Tibial nerve (tissue), 4 donors: ENCODE measurements around the gene PTGES2. TPM values are rescaled to one million over a fixed set of nuclear protein-coding genes. Genes with fewer than 3 reads are reported as not detected.

Experiments used
- DNase-seq, 2 donors: peaks; one replicate each; pipeline ENCODE4 v3.0.0-alpha.2; 2019; ENCODE audit warnings: low spot score in 2 of 2
- H3K27ac ChIP-seq, 4 donors: fragments of 200-600 bp; sonication (generic) in 3 of 4; one replicate each; pipeline ENCODE4 v1.5.1; 2017 to 2019; ENCODE audit warnings: mild to moderate bottlenecking in 1 of 4
- H3K27me3 ChIP-seq, 2 donors: fragments of 200-600 bp; sonication (generic) in 1 of 2; one replicate each; pipeline versions ENCODE4 v1.5.1 to v1.6.0; 2017 to 2019
- H3K36me3 ChIP-seq, 3 donors: fragments of 200-600 bp; sonication (generic); one replicate each; pipeline ENCODE4 v1.5.1; 2018 to 2019
- H3K4me1 ChIP-seq, 4 donors: fragments of 200-600 bp; sonication (generic) in 3 of 4; one replicate each; pipeline ENCODE4 v1.5.1; 2017 to 2019
- H3K4me3 ChIP-seq, 4 donors: fragments of 200-600 bp; sonication (generic) in 3 of 4; one replicate each; pipeline ENCODE4 v1.5.1; 2017 to 2019; ENCODE audit warnings: mild to moderate bottlenecking in 1 of 4, moderate library complexity in 1 of 4
- H3K9me3 ChIP-seq, 4 donors: fragments of 200-600 bp; sonication (generic) in 3 of 4; one replicate each; pipeline ENCODE4 v1.5.1; 2017 to 2019
- EP300 ChIP-seq, 2 donors: sonication (generic); formaldehyde crosslinking; IDR thresholded peaks; one replicate each; pipeline ENCODE4 v1.6.1; 2017; ENCODE audit warnings: antibody characterized with exemption in 2 of 2, mild to moderate bottlenecking in 1 of 2
- POLR2A ChIP-seq, 2 donors: fragments of 450-650 bp; IDR thresholded peaks; one replicate each; pipeline ENCODE4 v1.6.1; 2017; ENCODE audit warnings: antibody characterized with exemption in 2 of 2, mild to moderate bottlenecking in 2 of 2, moderate library complexity in 2 of 2
- WGBS, 2 donors: methylation state at CpG; one replicate each; pipeline ENCODE4 v1.1.5; 2018; 5-methylcytosine and 5-hydroxymethylcytosine counted together
- total RNA-seq, 4 donors: library from RNA; depleted of rRNA; stranded (reverse); fragments of >200 nt; gene quantifications; one replicate each; pipeline ENCODE4 v1.1.0, GENCODE V29; 2016
- TF ChIP-seq, protein P1 (sequence below), 5 experiments: fragments of 200-600 bp in 3 of 5; fragments of 450-650 bp in 2 of 5; sonication (generic) in 3 of 5; IDR thresholded peaks; one replicate each; pipeline ENCODE4 v1.5.1; 2016 to 2019; ENCODE audit warnings: antibody characterized with exemption in 5 of 5, mild to moderate bottlenecking in 3 of 5, moderate library complexity in 2 of 5

The PTGES2 gene
- total RNA-seq, 4 donors from 2014 or later: 68.9 to 180 (median 74.7) TPM

- Histone ChIP-seq H3K27me3 (no peaks in the 10 kb centered on the region), H3K9me3 (no peaks in the 10 kb centered on the region), H3K27ac (peak overlapping the region in 2 of 4 donors; percentile 41 to 55), H3K4me3 (no peak overlapping the region), H3K4me1 (peaks cover 0 to 57% (median 23%) of the 10 kb centered on the region in 4 donors), H3K36me3 (peaks cover 0 to 79% (median 36%) of the 10 kb centered on the region in 3 donors)
- TF ChIP-seq POLR2A (IDR thresholded peaks at IDR 0.05): no peak
- TF ChIP-seq, protein P1, sequence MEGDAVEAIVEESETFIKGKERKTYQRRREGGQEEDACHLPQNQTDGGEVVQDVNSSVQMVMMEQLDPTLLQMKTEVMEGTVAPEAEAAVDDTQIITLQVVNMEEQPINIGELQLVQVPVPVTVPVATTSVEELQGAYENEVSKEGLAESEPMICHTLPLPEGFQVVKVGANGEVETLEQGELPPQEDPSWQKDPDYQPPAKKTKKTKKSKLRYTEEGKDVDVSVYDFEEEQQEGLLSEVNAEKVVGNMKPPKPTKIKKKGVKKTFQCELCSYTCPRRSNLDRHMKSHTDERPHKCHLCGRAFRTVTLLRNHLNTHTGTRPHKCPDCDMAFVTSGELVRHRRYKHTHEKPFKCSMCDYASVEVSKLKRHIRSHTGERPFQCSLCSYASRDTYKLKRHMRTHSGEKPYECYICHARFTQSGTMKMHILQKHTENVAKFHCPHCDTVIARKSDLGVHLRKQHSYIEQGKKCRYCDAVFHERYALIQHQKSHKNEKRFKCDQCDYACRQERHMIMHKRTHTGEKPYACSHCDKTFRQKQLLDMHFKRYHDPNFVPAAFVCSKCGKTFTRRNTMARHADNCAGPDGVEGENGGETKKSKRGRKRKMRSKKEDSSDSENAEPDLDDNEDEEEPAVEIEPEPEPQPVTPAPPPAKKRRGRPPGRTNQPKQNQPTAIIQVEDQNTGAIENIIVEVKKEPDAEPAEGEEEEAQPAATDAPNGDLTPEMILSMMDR (IDR thresholded peaks at IDR 0.05): no peak
- TF ChIP-seq EP300 (IDR thresholded peaks at IDR 0.05): no peak
- 79 to 81% methylated on average over 6 of the region's 6 CpGs for WGBS, 2 donors
- DNase-seq: no peak
These were observed 23.3 kb downstream of the PTGES2 start for GRCh38 chr9:128104171-128104618.

DNA sequence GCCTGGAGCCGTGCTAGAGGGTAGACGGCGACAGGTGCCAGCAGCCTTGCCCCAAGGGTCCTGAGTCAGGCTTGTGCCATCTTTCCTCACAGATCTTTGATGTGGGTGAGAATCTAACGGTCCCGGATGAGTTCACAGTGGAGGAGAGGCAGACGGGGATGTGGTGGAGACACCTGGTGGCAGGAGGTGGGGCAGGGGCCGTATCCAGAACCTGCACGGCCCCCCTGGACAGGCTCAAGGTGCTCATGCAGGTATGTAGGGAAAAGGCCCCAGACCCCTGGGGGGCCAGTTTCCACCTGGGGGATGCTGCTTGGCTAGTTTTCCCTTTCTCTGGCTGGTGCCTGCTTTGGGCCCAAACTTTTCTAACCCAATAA lies 24.0 kb downstream of the PTGES2 start:
- Histone ChIP-seq H3K27me3 (no peaks in the 10 kb centered on the region), H3K9me3 (no peaks in the 10 kb centered on the region), H3K4me1 (peaks cover 0 to 57% (median 25%) of the 10 kb centered on the region in 4 donors), H3K36me3 (peaks cover 0 to 73% (median 36%) of the 10 kb centered on the region in 3 donors), H3K27ac (peak overlapping the region in 3 of 4 donors; percentile 34 to 55 (median 41)), H3K4me3 (no peak overlapping the region)
- DNase-seq: no peak
- 72 to 79% methylated on average over 8 of the region's 8 CpGs for WGBS, 2 donors
- TF ChIP-seq EP300 (IDR thresholded peaks at IDR 0.05) (no peak), POLR2A (IDR thresholded peaks at IDR 0.05) (no peak)
- TF ChIP-seq, protein P1 (IDR thresholded peaks at IDR 0.05): no peak

GRCh38 chr9:128102861-128103588 lies 24.5 kb downstream of the PTGES2 start:
- 85 to 89% methylated on average over 21 to 23 of the region's 23 CpGs for WGBS, 2 donors
- H3K9me3 ChIP-seq: no peaks in the 10 kb centered on the region
- H3K4me1 ChIP-seq: peaks cover 0 to 55% (median 25%) of the 10 kb centered on the region in 4 donors
- H3K27ac ChIP-seq: peak overlapping the region in 3 of 4 donors; percentile 34 to 55 (median 41)
- no peak for TF ChIP-seq POLR2A (IDR thresholded peaks at IDR 0.05)
- no peak for TF ChIP-seq EP300 (IDR thresholded peaks at IDR 0.05)
- TF ChIP-seq, protein P1 (IDR thresholded peaks at IDR 0.05): no peak
- H3K27me3 ChIP-seq: no peaks in the 10 kb centered on the region
- H3K36me3 ChIP-seq: peaks cover 0 to 67% (median 36%) of the 10 kb centered on the region in 3 donors
- H3K4me3 ChIP-seq: no peak overlapping the region
- no peak for DNase-seq

DNA sequence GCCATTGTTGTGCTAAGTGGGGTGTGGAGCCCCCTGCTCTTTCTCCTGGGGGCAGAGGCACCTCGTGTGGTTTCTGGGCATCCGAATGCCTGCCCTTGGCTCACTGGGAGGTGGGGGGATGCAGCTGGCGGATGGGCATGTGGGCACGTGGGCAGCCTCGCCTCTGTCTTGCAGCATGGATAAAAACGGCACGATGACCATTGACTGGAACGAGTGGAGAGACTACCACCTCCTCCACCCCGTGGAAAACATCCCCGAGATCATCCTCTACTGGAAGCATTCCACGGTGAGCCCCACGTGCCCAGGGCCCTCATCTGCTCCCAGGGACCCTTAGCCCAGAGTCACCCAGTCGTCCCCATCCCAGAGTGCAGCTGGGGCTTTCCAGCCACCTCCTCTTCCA lies 25.3 kb downstream of the PTGES2 start:
- Histone ChIP-seq H3K27ac (peak overlapping the region in 1 of 4 donors; percentile 9), H3K4me3 (no peak overlapping the region), H3K4me1 (peaks cover 0 to 55% (median 33%) of the 10 kb centered on the region in 4 donors), H3K27me3 (no peaks in the 10 kb centered on the region), H3K9me3 (no peaks in the 10 kb centered on the region), H3K36me3 (peaks cover 0 to 59% (median 36%) of the 10 kb centered on the region in 3 donors)
- no peak for DNase-seq
- WGBS, 2 donors: 86 to 95% methylated on average over 10 to 13 of the region's 13 CpGs
- TF ChIP-seq EP300 (IDR thresholded peaks at IDR 0.05) (no peak), POLR2A (IDR thresholded peaks at IDR 0.05) (no peak)
- TF ChIP-seq, protein P1 (IDR thresholded peaks at IDR 0.05): no peak

GRCh38 chr9:128101690-128102089 lies 25.8 kb downstream of the PTGES2 start:
- DNase-seq: no peak
- H3K4me1 ChIP-seq: peaks cover 0 to 56% (median 35%) of the 10 kb centered on the region in 4 donors
- peaks cover 0 to 54% (median 33%) of the 10 kb centered on the region in 3 donors for H3K36me3 ChIP-seq
- TF ChIP-seq, protein P1 (IDR thresholded peaks at IDR 0.05): no peak
- no peak for TF ChIP-seq EP300 (IDR thresholded peaks at IDR 0.05)
- no peak for TF ChIP-seq POLR2A (IDR thresholded peaks at IDR 0.05)
- WGBS, 2 donors: 81 to 83% methylated on average over 18 to 20 of the region's 20 CpGs
- H3K4me3 ChIP-seq: no peak overlapping the region
- no peaks in the 10 kb centered on the region for H3K27me3 ChIP-seq
- peak overlapping the region in 1 of 4 donors; percentile 95 for H3K27ac ChIP-seq
- H3K9me3 ChIP-seq: no peaks in the 10 kb centered on the region
